MCF 10A (cell line): Measurements from ENCODE around the gene ATP2A2. TPM values are rescaled to one million over a fixed set of nuclear protein-coding genes. Genes with fewer than 3 reads are reported as not detected.

Experiments used
- BruUV-seq: library from RNA; stranded (reverse); fragments of 400-500 nt; replicated peaks from 2 replicates; lab custom pipeline; 2021; lab: Mats Ljungman, UMichigan
- CTCF ChIA-PET: fragments of 300-600 bp; sonication (Branson Sonifier 250); formaldehyde crosslinking; extraction: SDS; loops from one replicate; lab custom pipeline; 2021; ENCODE audit warnings: antibody characterized with exemption, inconsistent platforms; lab: Yijun Ruan, JAX
- POLR2A ChIA-PET: fragments of 300-600, 350-650 bp; sonication (Branson Sonifier 250); formaldehyde crosslinking; extraction: SDS; loops from one replicate; lab custom pipeline; 2020; ENCODE audit warnings: antibody characterized with exemption, inconsistent platforms; lab: Yijun Ruan, JAX
- DNase-seq: peaks from one replicate; pipeline ENCODE4 v3.0.0-alpha.2; 2018; ENCODE audit not compliant: unreplicated experiment
- H3K27ac Mint-ChIP-seq: one replicate; pipeline ENCODE4 v1.8.0; 2022; ENCODE audit warnings: mild to moderate bottlenecking, low read depth, mixed read lengths; ENCODE audit not compliant: unreplicated experiment
- H3K27me3 Mint-ChIP-seq: one replicate; pipeline ENCODE4 v1.8.0; 2022; ENCODE audit warnings: mixed read lengths; ENCODE audit not compliant: insufficient read depth, unreplicated experiment
- H3K36me3 Mint-ChIP-seq: one replicate; pipeline ENCODE4 v1.8.0; 2022; ENCODE audit warnings: mild to moderate bottlenecking, moderate library complexity, mixed read lengths; ENCODE audit not compliant: insufficient read depth, unreplicated experiment
- H3K4me1 Mint-ChIP-seq: one replicate; pipeline ENCODE4 v1.8.0; 2022; ENCODE audit warnings: mixed read lengths; ENCODE audit not compliant: insufficient read depth, unreplicated experiment
- H3K4me3 Mint-ChIP-seq: one replicate; pipeline ENCODE4 v1.8.0; 2022; ENCODE audit warnings: mild to moderate bottlenecking, moderate library complexity, mixed read lengths; ENCODE audit not compliant: unreplicated experiment
- H3K9me3 Mint-ChIP-seq: one replicate; pipeline ENCODE4 v1.8.0; 2022; ENCODE audit warnings: mixed read lengths; ENCODE audit not compliant: unreplicated experiment
- CTCF ChIP-seq: fragments of 200-600 bp; IDR thresholded peaks from one replicate; pipeline ENCODE4 v1.8.0; 2022; ENCODE audit warnings: antibody characterized with exemption, mild to moderate bottlenecking; ENCODE audit not compliant: unreplicated experiment
- intact Hi-C: fragments of 100-400 bp; cut with micrococcal nuclease; formaldehyde crosslinking; loops from 2 replicates; pipeline ENCODE4 v1.14.1; 2022
- total RNA-seq: library from RNA; stranded (reverse); gene quantifications from 2 replicates; pipeline ENCODE4 v1.2.3, GENCODE V29; 2022

Gene ATP2A2
- total RNA-seq, 1 experiment from 2014 or later, result 272 TPM

GRCh38 chr12:110277530-110278254 lies 3.4 kb upstream of the ATP2A2 start:
- no peak overlapping the region for H3K27ac Mint-ChIP-seq
- DNase-seq, result no peak
- TF ChIP-seq CTCF, result no peak
- peaks cover 11% of the 10 kb centered on the region for H3K36me3 Mint-ChIP-seq
- no peak overlapping the region for H3K4me3 Mint-ChIP-seq
- intact Hi-C loops, result no loop called here
- peaks cover 7% of the 10 kb centered on the region for H3K4me1 Mint-ChIP-seq
- BruUV-seq, result no TSS peak
- no peaks in the 10 kb centered on the region for H3K9me3 Mint-ChIP-seq
- H3K27me3 Mint-ChIP-seq, result no peaks in the 10 kb centered on the region
- POLR2A ChIA-PET, result interaction anchor here (0.7 to 6.5 kb wide), 6 partner anchors 8 to 52 kb away, joined by 3 to 112 read pairs (median 4); no protein-coding TSS in a partner anchor
- CTCF ChIA-PET, result interaction anchor here (0.6 to 1.8 kb wide), 6 partner anchors 9 to 178 kb away, joined by 3 to 6 read pairs (median 3); no protein-coding TSS in a partner anchor

- BruUV-seq, result no TSS peak
- Mint-ChIP-seq H3K4me1 (peaks cover 7% of the 10 kb centered on the region), H3K27me3 (no peaks in the 10 kb centered on the region), H3K36me3 (peaks cover 16% of the 10 kb centered on the region), H3K4me3 (no peak overlapping the region), H3K9me3 (no peaks in the 10 kb centered on the region), H3K27ac (no peak overlapping the region)
- no peak for TF ChIP-seq CTCF
- POLR2A ChIA-PET, result interaction anchor here (0.7 to 6.5 kb wide), 6 partner anchors 9 to 65 kb away, joined by 3 to 112 read pairs (median 4); no protein-coding TSS in a partner anchor
- CTCF ChIA-PET, result interaction anchor here (0.8 to 1.8 kb wide), 6 partner anchors 10 to 178 kb away, joined by 3 to 6 read pairs (median 3); no protein-coding TSS in a partner anchor
- intact Hi-C loops, result no loop called here
- no peak for DNase-seq
These were observed 2.9 kb upstream of the ATP2A2 start for GRCh38 chr12:110278255-110278536.

GRCh38 chr12:110279566-110280375 lies 1.3 kb upstream of the ATP2A2 start:
- no peaks in the 10 kb centered on the region for H3K27me3 Mint-ChIP-seq
- POLR2A ChIA-PET, result interaction anchor here (0.7 to 6.5 kb wide), 31 partner anchors 10 to 1437 kb away, joined by 3 to 120 read pairs (median 4); partner anchors contain the start of genes FAM216A and GPN3
- intact Hi-C loops, result loop anchor here (1.0 to 5.0 kb wide), 4 partner anchors 32 to 157 kb away; partner anchors contain the start of gene IFT81
- no peaks in the 10 kb centered on the region for H3K9me3 Mint-ChIP-seq
- CTCF ChIA-PET, result interaction anchor here (0.6 to 2.1 kb wide), 15 partner anchors 8 to 503 kb away, joined by 3 to 13 read pairs (median 4); no protein-coding TSS in a partner anchor
- TF ChIP-seq CTCF, result no peak
- DNase-seq, result no peak
- H3K27ac Mint-ChIP-seq, result peak overlapping the region; percentile 85
- H3K36me3 Mint-ChIP-seq, result peaks cover 31% of the 10 kb centered on the region
- H3K4me3 Mint-ChIP-seq, result peak overlapping the region; percentile 87
- H3K4me1 Mint-ChIP-seq, result peaks cover 14% of the 10 kb centered on the region
- no TSS peak for BruUV-seq
